ENCODE data around the gene DACT3.

DNA sequence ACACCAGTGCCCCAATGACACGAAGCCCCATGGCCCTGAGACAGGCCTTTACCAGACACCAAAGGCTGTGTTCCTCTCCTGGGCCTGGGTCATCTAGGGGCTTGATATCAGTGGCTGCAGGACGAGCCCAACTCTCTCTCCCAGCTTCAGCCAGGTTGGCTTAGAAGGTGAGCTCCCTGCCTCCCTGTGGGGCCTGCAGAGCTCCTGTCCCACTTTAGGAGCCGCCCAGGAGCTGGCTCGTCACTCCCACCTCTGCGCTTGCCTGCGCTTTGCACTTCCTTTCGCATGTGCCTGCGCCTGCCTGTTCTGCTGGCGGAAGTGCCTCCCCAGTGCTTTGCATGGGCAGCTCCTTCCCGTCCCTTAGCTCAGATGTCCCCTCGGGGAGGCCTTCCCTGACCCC, 55.0 kb downstream of the DACT3 start:
- TF ChIP-seq, protein P1, sequence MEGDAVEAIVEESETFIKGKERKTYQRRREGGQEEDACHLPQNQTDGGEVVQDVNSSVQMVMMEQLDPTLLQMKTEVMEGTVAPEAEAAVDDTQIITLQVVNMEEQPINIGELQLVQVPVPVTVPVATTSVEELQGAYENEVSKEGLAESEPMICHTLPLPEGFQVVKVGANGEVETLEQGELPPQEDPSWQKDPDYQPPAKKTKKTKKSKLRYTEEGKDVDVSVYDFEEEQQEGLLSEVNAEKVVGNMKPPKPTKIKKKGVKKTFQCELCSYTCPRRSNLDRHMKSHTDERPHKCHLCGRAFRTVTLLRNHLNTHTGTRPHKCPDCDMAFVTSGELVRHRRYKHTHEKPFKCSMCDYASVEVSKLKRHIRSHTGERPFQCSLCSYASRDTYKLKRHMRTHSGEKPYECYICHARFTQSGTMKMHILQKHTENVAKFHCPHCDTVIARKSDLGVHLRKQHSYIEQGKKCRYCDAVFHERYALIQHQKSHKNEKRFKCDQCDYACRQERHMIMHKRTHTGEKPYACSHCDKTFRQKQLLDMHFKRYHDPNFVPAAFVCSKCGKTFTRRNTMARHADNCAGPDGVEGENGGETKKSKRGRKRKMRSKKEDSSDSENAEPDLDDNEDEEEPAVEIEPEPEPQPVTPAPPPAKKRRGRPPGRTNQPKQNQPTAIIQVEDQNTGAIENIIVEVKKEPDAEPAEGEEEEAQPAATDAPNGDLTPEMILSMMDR (IDR thresholded peaks at IDR 0.05) = no peak
- no peak for TF ChIP-seq POLR2A (IDR thresholded peaks at IDR 0.05)

Data from thyroid gland (tissue), 4 donors.